ENCODE results near the gene TNFRSF4. TPM values are rescaled to one million over a fixed set of nuclear protein-coding genes. Genes with fewer than 3 reads are reported as not detected.

The TNFRSF4 gene
- polyA plus RNA-seq, 2 of the 4 experiments (the other 2 are of a cell fraction), result not detected

DNA sequence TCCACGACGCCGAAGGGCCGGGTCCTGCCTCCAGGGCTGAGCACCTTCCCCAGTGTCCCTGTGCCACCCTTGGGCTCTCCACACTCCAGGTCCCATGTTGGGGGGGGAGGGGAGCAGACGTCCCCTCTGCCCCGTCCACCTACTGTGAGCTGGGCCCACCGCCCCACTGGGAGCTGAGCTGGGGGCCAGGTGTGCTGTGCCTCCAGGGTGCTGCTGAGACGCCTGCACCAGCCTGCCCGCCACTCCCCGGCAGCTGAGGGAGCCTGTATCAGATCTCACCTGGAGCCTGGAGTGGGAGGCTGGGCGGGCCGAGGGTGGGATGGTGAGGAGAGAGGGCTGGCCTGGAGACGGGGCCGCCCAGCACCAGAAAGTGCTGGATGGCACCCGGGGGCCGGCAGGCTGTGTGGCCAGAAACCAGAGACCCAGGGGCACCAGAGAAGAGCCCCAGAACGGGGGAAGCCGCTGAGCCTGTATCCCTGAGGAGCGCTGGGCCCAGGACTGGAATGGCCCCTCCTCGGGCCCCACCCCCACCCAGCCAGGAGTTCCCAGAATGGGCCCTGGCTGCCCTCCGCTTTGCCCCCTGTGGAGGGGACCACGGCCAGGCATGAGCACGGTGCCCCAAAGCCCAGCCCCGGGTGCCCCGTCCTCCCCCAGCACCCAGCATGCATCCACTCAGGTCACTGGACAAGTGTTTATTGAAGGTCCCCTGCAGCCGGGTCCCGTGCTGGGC, 11.0 kb downstream of the TNFRSF4 start:
- 30% methylated on average over 2 of the region's 27 CpGs for WGBS (ENCODE audit: missing lambda C conversion rate)
- POLR2A ChIA-PET, result no interaction called here
- H3K4me2 ChIP-seq, result no peak overlapping the region

GRCh38 chr1:1200876-1201810, 12.8 kb downstream of the TNFRSF4 start:
- peak overlapping the region; percentile 95 for H3K4me2 ChIP-seq
- peak; percentile 51 to 66; a peak in 4 of 6 replicates for ATAC-seq
- no peaks in the 10 kb centered on the region; the same call in 2 of the 3 replicates for H3K4me1 ChIP-seq
- TF ChIP-seq, protein P1, sequence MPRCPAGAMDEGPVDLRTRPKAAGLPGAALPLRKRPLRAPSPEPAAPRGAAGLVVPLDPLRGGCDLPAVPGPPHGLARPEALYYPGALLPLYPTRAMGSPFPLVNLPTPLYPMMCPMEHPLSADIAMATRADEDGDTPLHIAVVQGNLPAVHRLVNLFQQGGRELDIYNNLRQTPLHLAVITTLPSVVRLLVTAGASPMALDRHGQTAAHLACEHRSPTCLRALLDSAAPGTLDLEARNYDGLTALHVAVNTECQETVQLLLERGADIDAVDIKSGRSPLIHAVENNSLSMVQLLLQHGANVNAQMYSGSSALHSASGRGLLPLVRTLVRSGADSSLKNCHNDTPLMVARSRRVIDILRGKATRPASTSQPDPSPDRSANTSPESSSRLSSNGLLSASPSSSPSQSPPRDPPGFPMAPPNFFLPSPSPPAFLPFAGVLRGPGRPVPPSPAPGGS (IDR thresholded peaks at IDR 0.05), result no peak
- TF ChIP-seq MAFK (IDR thresholded peaks at IDR 0.05; ENCODE audit: partially characterized antibody) (no peak), CEBPB (IDR thresholded peaks at IDR 0.05) (no peak), CHD2 (IDR thresholded peaks at IDR 0.05; ENCODE audit: low read length, partially characterized antibody) (no peak), KDM5A (IDR thresholded peaks at IDR 0.05) (no peak), HOXA7 (CRISPR knock-in tag; IDR thresholded peaks at IDR 0.05) (no peak), HEYL (CRISPR knock-in tag; IDR thresholded peaks at IDR 0.05) (no peak), MYC (IDR thresholded peaks at IDR 0.05; ENCODE audit: borderline replicate concordance, low read length) (no peak), TFCP2L1 (CRISPR knock-in tag; IDR thresholded peaks at IDR 0.05) (no peak), FOSB (CRISPR knock-in tag; IDR thresholded peaks at IDR 0.05) (no peak), MAZ (IDR thresholded peaks at IDR 0.05; ENCODE audit: borderline replicate concordance, low read depth, low read length) (no peak), NR3C1 (IDR thresholded peaks at IDR 0.05) (no peak), KDM1A (IDR thresholded peaks at IDR 0.05; ENCODE audit: low read depth) (no peak), RCOR1 (IDR thresholded peaks at IDR 0.05; ENCODE audit: low read depth, low read length) (no peak), EHMT2 (IDR thresholded peaks at IDR 0.05; ENCODE audit: low read depth) (no peak), CBX8 (IDR thresholded peaks at IDR 0.05) (no peak), ZFP36 (IDR thresholded peaks at IDR 0.05; ENCODE audit: borderline replicate concordance, partially characterized antibody) (no peak), RARB (CRISPR knock-in tag; IDR thresholded peaks at IDR 0.05) (no peak), JUN (IDR thresholded peaks at IDR 0.05) (no peak)
- peak overlapping the region; percentile 50 to 85; a peak in 5 of 6 replicates for H3K27ac ChIP-seq
- FAIRE-seq, result no peak
- ChIA-PET CTCF (interaction anchor here (1.2 kb wide), 1 partner anchor 79 kb away, joined by 9 read pairs; no protein-coding TSS in a partner anchor), POLR2A (interaction anchor here (0.6 kb wide), 1 partner anchor 84 kb away, joined by 4 read pairs; no protein-coding TSS in a partner anchor)
- 63% methylated on average over 10 of the region's 109 CpGs for WGBS (ENCODE audit: missing lambda C conversion rate)
- DNase-seq (ENCODE audit: low read depth in 1 of 2, low spot score in 1 of 2), result peak; percentile 35 to 36
- no peaks in the 10 kb centered on the region for H3K9me3 ChIP-seq
- H3K4me3 ChIP-seq, result peak overlapping the region; percentile 50

More for the DNA sequence above, 11.0 kb downstream of the TNFRSF4 start:
- no peak overlapping the region for H3K4me3 ChIP-seq
- no peak overlapping the region for H3K27ac ChIP-seq
- CTCF ChIA-PET, result no interaction called here
- FAIRE-seq (no peak), DNase-seq (ENCODE audit: low read depth in 1 of 2, low spot score in 1 of 2) (no peak), ATAC-seq (no peak)
- H3K4me1 ChIP-seq, result no peaks in the 10 kb centered on the region; the same call in 2 of the 3 replicates
- no peak for TF ChIP-seq KDM5A (IDR thresholded peaks at IDR 0.05)
- no peak for TF ChIP-seq ATOH8 (CRISPR knock-in tag; IDR thresholded peaks at IDR 0.05; ENCODE audit: low read depth)
- TF ChIP-seq FOSB (CRISPR knock-in tag; IDR thresholded peaks at IDR 0.05), result no peak
- no peak for TF ChIP-seq JUN (IDR thresholded peaks at IDR 0.05)
- TF ChIP-seq RCOR1 (IDR thresholded peaks at IDR 0.05; ENCODE audit: low read depth, low read length), result no peak
- H3K9me3 ChIP-seq, result no peaks in the 10 kb centered on the region

Data from A549 (cell line).